ENCODE results near the gene SPATA45. TPM values are rescaled to one million over a fixed set of nuclear protein-coding genes. Genes with fewer than 3 reads are reported as not detected.
A peak's percentile ranks its signal among the peaks of the same experiment; 100 is the strongest.

The SPATA45 gene
- total and polyA plus RNA-seq, 2 of the 13 experiments (the other 11 are each of a cell fraction or from before 2014, with no cell fraction given) = 0.17 to 0.64 TPM

DNA sequence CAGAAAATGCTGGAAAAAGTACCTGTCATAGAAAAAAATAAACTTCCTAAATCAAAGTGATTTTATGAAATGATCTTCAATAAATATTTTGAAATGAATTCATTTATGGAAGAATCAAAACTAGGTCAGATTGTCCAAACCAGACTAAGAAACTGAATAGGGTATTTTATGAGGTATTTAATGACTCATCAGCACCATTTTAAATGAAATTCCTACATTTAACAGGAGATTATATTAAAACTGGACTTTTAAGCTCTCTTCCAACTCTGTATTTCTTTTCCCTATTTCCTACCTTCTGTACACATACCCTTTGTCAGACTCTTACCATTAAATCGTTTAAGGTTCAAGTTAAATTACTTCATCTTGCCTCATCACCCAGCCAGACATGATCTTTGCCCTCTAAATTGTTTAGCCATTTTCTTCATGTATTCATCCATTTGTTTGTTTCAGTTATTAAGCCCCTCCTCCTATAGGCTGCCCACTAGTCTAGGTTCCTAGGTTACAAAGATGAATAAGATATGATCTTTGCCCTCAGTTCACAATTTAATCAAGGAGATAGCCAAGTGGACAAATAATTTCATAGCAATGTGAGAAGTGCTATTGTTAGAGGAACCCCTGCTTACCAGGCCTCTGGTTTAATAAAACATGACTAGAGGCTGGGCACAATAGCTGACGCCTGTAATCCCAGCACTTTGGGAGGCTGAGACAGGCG is 30.7 kb downstream of the SPATA45 start (continued):
- TF ChIP-seq, protein P1, sequence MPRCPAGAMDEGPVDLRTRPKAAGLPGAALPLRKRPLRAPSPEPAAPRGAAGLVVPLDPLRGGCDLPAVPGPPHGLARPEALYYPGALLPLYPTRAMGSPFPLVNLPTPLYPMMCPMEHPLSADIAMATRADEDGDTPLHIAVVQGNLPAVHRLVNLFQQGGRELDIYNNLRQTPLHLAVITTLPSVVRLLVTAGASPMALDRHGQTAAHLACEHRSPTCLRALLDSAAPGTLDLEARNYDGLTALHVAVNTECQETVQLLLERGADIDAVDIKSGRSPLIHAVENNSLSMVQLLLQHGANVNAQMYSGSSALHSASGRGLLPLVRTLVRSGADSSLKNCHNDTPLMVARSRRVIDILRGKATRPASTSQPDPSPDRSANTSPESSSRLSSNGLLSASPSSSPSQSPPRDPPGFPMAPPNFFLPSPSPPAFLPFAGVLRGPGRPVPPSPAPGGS (CRISPR knock-in tag; IDR thresholded peaks at IDR 0.05) = no peak
- TF ChIP-seq, protein P2, sequence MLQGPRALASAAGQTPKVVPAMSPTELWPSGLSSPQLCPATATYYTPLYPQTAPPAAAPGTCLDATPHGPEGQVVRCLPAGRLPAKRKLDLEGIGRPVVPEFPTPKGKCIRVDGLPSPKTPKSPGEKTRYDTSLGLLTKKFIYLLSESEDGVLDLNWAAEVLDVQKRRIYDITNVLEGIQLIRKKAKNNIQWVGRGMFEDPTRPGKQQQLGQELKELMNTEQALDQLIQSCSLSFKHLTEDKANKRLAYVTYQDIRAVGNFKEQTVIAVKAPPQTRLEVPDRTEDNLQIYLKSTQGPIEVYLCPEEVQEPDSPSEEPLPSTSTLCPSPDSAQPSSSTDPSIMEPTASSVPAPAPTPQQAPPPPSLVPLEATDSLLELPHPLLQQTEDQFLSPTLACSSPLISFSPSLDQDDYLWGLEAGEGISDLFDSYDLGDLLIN (CRISPR knock-in tag; IDR thresholded peaks at IDR 0.05; ENCODE audit: borderline replicate concordance) = no peak
- TF ChIP-seq ZNF329 (CRISPR knock-in tag; IDR thresholded peaks at IDR 0.05; ENCODE audit: low read depth) = no peak
- TF ChIP-seq ZNF446 (CRISPR knock-in tag; IDR thresholded peaks at IDR 0.05) = no peak
- peak; percentile 50 for TF ChIP-seq SAP130 (CRISPR knock-in tag; IDR thresholded peaks at IDR 0.05; ENCODE audit: low read depth)
- no peak for TF ChIP-seq IRX3 (CRISPR knock-in tag; IDR thresholded peaks at IDR 0.05; ENCODE audit: borderline replicate concordance, low read depth)
- no peak for TF ChIP-seq ZNF660 (CRISPR knock-in tag; IDR thresholded peaks at IDR 0.05; ENCODE audit: borderline replicate concordance, low read depth)
- TF ChIP-seq DMAP1 (CRISPR knock-in tag; IDR thresholded peaks at IDR 0.05) = no peak
- TF ChIP-seq POLR2G (IDR thresholded peaks at IDR 0.05; ENCODE audit: low read depth, low read length) = no peak
- TF ChIP-seq HNRNPK (IDR thresholded peaks at IDR 0.05; ENCODE audit: low read depth, low read length, poor library complexity, severe bottlenecking) = no peak
- peak; percentile 57; the same call in 1 of the 2 replicates for TF ChIP-seq TARDBP (CRISPR knock-in tag; IDR thresholded peaks at IDR 0.05)
- peak; percentile 67 for TF ChIP-seq NR2F6 (IDR thresholded peaks at IDR 0.05)
- 0 out of 2 replicates have a peak, but pooled peaks have one; percentile 43 for TF ChIP-seq NR2F6 (CRISPR knock-in tag; IDR thresholded peaks at IDR 0.05)
- peak; percentile 48; the same call in 1 of the 2 replicates for TF ChIP-seq HDAC1 (CRISPR knock-in tag; IDR thresholded peaks at IDR 0.05)
- peak; percentile 30; the same call in 1 of the 2 replicates for TF ChIP-seq GATAD1 (CRISPR knock-in tag; IDR thresholded peaks at IDR 0.05)
- TF ChIP-seq RCOR2 (CRISPR knock-in tag; IDR thresholded peaks at IDR 0.05) = peak; percentile 76
- TF ChIP-seq MAFF (IDR thresholded peaks at IDR 0.05; ENCODE audit: low read depth, low read length) = no peak
- TF ChIP-seq ZSCAN25 (CRISPR knock-in tag; IDR thresholded peaks at IDR 0.05) = no peak
- no peak for TF ChIP-seq BHLHE40 (IDR thresholded peaks at IDR 0.05; ENCODE audit: low read length)
- no peak for TF ChIP-seq ZNF557 (CRISPR knock-in tag; IDR thresholded peaks at IDR 0.05)
- TF ChIP-seq, protein P3, sequence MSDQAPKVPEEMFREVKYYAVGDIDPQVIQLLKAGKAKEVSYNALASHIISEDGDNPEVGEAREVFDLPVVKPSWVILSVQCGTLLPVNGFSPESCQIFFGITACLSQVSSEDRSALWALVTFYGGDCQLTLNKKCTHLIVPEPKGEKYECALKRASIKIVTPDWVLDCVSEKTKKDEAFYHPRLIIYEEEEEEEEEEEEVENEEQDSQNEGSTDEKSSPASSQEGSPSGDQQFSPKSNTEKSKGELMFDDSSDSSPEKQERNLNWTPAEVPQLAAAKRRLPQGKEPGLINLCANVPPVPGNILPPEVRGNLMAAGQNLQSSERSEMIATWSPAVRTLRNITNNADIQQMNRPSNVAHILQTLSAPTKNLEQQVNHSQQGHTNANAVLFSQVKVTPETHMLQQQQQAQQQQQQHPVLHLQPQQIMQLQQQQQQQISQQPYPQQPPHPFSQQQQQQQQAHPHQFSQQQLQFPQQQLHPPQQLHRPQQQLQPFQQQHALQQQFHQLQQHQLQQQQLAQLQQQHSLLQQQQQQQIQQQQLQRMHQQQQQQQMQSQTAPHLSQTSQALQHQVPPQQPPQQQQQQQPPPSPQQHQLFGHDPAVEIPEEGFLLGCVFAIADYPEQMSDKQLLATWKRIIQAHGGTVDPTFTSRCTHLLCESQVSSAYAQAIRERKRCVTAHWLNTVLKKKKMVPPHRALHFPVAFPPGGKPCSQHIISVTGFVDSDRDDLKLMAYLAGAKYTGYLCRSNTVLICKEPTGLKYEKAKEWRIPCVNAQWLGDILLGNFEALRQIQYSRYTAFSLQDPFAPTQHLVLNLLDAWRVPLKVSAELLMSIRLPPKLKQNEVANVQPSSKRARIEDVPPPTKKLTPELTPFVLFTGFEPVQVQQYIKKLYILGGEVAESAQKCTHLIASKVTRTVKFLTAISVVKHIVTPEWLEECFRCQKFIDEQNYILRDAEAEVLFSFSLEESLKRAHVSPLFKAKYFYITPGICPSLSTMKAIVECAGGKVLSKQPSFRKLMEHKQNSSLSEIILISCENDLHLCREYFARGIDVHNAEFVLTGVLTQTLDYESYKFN (CRISPR knock-in tag; conservative IDR thresholded peaks at IDR 0.05) = peak; percentile 86
- TF ChIP-seq PHF20 (CRISPR knock-in tag; IDR thresholded peaks at IDR 0.05) = no peak
- no peak for TF ChIP-seq SP2 (CRISPR knock-in tag; IDR thresholded peaks at IDR 0.05)
- TF ChIP-seq, protein P4, sequence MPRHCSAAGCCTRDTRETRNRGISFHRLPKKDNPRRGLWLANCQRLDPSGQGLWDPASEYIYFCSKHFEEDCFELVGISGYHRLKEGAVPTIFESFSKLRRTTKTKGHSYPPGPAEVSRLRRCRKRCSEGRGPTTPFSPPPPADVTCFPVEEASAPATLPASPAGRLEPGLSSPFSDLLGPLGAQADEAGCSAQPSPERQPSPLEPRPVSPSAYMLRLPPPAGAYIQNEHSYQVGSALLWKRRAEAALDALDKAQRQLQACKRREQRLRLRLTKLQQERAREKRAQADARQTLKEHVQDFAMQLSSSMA (CRISPR knock-in tag; IDR thresholded peaks at IDR 0.05) = no peak
- peak; percentile 37; the same call in 1 of the 2 replicates for TF ChIP-seq ZMYM2 (CRISPR knock-in tag; IDR thresholded peaks at IDR 0.05)
- no peak for TF ChIP-seq CBX2 (IDR thresholded peaks at IDR 0.05; ENCODE audit: low read depth, low read length)
- no peak for TF ChIP-seq CBX2 (CRISPR knock-in tag; IDR thresholded peaks at IDR 0.05; ENCODE audit: low read depth)

All from HepG2 (cell line).